ENCODE measurements around the gene CUL3.

DNA sequence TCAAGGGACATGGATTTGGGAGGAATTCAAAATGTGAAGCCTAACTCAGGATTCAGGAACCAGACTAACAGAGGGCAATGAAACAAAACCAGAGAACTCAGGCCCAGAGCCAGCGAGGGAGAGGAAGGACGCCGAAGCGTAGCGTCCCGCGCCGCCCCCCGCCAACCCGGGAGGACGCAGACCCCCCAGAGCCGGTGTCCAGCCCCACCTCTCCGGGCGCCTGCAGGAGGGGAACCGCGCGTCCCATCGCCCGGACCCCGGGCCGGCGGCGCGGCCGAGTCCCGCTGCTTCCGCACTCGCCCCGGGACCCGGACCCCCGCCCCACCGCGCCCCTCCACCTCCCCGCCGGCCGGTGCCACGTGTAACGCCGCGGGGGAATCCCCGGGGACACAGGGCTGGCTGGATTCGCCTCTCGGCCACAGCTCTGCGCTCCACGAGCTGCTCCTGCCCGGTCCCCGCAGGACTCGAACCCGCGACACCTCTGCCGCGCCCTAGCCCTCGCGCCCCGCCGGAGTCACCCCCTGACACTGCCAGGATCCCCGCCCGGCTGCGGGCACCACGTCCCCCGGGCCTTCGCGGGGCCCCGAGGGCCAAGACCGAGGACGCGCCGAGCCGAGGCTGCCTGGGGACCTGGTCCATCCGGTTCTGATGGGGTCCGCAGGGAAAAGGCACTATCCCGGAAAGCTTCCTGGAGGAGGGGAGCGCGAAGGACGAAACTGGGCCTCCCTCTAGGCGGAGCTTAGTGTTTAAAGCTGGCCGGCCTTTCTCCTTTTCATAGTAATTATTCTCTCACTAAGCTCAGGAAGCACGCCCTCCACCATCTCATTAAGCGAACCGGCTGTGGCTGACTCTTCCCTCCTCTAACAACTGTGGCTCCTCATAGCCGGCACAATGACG, 142.8 kb downstream of the CUL3 start:
- TF ChIP-seq, protein P1, sequence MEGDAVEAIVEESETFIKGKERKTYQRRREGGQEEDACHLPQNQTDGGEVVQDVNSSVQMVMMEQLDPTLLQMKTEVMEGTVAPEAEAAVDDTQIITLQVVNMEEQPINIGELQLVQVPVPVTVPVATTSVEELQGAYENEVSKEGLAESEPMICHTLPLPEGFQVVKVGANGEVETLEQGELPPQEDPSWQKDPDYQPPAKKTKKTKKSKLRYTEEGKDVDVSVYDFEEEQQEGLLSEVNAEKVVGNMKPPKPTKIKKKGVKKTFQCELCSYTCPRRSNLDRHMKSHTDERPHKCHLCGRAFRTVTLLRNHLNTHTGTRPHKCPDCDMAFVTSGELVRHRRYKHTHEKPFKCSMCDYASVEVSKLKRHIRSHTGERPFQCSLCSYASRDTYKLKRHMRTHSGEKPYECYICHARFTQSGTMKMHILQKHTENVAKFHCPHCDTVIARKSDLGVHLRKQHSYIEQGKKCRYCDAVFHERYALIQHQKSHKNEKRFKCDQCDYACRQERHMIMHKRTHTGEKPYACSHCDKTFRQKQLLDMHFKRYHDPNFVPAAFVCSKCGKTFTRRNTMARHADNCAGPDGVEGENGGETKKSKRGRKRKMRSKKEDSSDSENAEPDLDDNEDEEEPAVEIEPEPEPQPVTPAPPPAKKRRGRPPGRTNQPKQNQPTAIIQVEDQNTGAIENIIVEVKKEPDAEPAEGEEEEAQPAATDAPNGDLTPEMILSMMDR (IDR thresholded peaks at IDR 0.05; ENCODE audit: low read depth, low read length), result no peak
- TF ChIP-seq EZH2phosphoT487 (IDR thresholded peaks at IDR 0.05; ENCODE audit: low read depth), result no peak
